GM18873 (cell line): ENCODE measurements around the gene CD9.
"Not testable (repeated sequence)": the region's sequence is repeated elsewhere in the genome, so short reads cannot be mapped to it uniquely, and the experiment has no call there.

Experiments used
- ATAC-seq: cut with Tn5 transposase; IDR thresholded peaks from one replicate; pipeline ENCODE4 v1.9.1; 2021; ENCODE audit warnings: mild to moderate bottlenecking, moderate library complexity, moderate number of reproducible peaks; ENCODE audit not compliant: unreplicated experiment, low FRiP score

Gene CD9

GRCh38 chr12:6198051-6198450, 2.1 kb upstream of the CD9 start:
- ATAC-seq = no peak

DNA sequence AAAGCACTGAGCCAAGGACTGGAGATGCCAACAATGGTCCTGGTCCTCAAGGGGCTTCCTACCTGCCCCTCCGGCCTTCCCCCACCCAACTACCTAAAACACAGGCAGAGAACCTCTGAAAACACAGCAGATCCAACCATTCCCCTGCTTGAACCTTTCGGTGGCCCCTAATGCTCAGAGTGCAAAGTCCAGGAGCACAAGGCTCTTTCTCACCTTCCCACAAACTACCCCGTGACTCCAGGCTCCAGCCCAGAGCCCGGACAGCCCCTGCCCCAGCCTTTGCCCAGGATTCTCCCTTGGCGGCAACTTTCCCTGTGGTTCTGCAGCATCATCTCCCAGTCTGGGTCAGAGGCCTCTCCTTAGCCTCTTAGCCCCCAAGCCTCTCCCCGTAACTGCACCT, 1.6 kb upstream of the CD9 start:
- no peak for ATAC-seq

DNA sequence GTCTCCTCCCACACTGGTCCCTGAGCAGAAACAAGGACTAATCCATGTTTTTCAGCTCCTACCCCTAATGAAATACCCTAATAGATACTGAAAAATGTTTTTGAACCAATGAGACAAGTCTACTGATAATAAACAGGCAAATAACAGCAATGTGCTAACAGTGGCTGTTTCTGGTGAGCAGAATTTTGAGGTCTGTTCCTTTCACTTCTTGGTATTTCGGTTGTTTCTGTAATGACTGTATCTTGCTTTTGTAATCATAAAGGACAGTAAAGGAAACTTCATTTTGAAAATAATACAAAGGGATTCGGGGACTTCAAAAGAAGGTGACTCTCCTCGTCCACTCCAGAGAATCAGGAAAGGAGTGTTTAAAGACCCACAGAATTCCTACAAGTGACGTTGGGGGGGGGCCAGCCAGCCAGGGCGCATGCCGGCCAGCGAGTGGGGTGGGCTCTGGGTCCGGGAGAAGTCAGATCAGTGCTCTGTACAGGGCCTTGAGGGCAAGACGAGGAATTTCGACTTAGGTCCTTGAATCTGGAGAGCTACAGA, 1.1 kb upstream of the CD9 start:
- ATAC-seq = no peak

DNA sequence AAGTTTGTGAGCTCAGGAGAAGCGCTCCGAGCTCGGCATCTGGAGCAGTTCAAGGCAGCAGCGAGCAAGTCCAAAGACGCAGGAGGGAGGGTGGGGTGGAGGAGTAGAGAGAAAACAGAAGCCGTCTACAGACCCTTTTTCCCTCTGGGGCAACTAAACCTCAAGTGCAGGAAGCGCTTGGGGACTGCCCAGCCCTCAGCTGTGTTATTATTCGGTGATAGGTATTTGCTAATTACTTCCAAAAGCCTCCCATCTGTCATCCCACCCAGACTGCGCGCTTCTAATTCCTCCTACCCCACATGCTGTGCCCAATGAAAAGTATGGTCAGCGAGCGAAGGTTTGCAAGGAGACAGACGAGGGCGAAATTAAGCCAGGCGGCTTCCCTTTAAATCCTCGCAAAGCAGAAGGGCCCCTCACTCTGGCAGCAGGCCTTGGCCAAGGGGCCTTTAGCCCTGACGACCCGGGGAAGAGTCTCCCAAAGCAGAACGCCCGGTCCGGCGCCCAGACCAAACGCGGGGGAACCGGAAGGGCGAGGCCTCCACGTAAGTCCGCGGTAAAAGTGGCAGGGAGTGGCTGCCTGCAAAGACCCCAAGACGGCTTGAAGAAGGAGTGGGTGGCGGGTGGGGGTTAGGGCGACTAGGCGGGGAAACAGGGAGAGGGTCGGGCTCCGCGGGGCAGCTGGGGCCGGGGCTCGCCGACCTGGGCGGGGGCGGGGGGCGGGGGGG, 507 bp upstream of the CD9 start:
- no peak for ATAC-seq

DNA sequence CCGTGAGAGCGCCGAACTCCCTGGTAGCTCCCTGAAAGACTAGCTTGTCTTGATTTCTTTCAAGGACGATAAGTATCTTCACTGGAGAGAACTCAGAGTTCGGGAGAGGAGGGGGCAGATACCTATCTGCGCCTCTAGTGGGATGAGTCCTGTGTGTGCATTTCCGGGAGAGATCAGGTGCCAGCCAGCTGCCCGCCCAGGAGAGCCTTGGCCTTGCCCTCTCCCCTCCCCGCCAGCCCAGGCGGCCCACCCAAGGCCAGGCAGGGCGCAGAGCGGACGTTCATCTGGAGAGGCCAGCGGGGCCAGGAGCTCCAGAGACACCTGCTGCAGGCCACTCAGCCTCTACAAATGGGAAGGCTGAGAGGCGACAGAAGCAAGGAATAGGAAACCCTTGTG, 1.0 kb downstream of the CD9 start:
- no peak for ATAC-seq

DNA sequence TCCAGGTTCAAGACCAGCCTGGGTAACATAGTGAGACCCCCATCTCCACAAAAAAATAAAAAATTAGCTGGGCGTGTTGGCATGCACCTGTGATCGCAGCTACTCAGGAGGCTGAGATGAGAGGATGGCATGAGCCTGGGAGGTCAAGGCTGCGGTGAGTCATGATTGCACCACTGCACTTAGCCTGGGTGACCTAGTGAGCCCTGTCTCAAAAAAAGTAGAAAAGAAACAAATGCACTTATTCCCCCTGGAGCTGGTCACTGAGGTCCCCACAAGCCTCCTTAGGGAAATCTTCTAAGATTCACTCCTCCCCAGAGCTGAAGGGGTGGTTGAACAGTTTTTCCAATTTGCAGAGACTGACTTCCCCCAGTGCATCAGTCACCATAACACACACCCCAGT, 1.6 kb downstream of the CD9 start:
- no peak for ATAC-seq

DNA sequence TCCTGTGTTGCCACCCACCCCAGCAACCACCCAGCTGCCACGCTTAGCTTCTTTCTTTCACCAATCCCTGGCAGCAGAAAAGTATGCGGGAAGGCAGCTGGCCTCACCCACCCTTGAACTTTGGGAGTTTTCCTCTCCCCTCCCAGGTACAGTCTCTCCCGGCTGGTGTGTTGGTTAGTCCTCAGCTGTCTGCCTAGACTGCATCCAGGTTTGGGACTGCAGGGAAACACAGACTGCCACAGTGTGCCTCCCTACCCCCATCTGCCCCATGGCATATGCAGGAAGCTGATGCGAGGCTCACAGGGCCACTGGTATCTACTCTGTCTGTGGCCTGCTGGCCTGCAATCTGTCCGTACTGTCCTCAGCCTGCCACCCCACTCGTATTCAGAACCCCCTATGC, 2.1 kb downstream of the CD9 start:
- ATAC-seq = no peak

GRCh38 chr12:6202846-6203245, 2.6 kb downstream of the CD9 start:
- ATAC-seq = no peak

- no peak for ATAC-seq
These were observed 3.4 kb downstream of the CD9 start for GRCh38 chr12:6203601-6204000.

GRCh38 chr12:6204533-6205143, 4.4 kb downstream of the CD9 start:
- no peak for ATAC-seq

- ATAC-seq = no peak
These were observed 4.9 kb downstream of the CD9 start for GRCh38 chr12:6205144-6205539.

- no peak for ATAC-seq
These were observed 5.6 kb downstream of the CD9 start for GRCh38 chr12:6205761-6206160.

DNA sequence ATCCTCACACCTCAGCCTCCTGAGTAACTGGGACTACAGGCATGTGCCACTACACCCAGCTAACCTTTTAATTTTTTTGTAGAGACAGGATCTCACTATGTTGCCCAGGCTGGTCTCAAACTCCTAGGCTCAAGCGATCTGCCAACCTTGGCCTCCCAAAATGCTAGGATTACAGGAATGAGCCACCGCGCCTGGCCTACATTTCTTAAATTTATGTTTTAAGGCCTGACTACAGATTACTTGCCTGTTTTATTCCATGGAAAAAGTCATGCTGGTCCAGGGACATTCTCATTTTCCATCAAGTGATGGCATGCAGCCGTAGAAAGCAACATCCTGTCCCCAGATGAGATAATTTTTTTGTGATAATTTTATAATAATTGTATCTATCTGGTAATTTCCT, 6.1 kb downstream of the CD9 start:
- no peak for ATAC-seq

DNA sequence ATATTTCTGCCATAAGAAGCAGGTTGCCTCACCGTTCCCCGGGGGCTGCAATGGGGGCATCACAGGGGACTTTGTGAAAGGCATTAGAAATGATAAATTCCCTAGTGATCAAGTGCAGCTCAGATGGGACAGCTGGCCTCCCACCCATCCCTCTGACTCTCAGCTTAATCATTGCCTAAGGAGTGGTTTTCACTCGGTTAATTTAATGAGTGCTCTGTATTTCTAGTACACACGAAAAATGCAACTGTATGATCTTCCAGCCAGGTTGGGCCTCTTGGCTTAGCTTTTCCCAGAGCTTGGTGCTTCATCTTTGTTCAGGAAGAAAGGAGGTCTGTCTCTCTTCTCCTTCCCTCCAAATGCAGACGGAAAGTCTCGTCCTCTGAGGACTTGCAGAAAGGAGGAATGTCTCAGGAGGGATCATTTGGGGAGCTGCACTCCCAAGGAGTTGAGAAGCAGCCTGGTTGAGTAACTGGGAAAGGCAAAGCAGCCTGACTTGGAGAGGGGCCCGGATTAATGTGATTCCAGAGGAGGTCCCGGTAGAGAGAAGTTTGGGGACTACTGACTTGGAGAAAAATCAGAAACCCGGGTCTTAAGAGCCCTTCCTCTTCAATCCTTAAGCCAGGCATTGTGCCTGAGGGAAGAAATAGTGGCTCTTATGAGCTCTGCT, 7.2 kb downstream of the CD9 start:
- ATAC-seq = no peak

- no peak for ATAC-seq
These were observed 7.9 kb downstream of the CD9 start for GRCh38 chr12:6208130-6208529.

GRCh38 chr12:6209428-6209827, 9.2 kb downstream of the CD9 start:
- not testable (repeated sequence) for ATAC-seq

GRCh38 chr12:6211421-6211869, 11.2 kb downstream of the CD9 start:
- no peak for ATAC-seq

- ATAC-seq = no peak
These were observed 11.9 kb downstream of the CD9 start for GRCh38 chr12:6212086-6212485.

GRCh38 chr12:6213969-6214368, 13.8 kb downstream of the CD9 start:
- ATAC-seq = no peak

DNA sequence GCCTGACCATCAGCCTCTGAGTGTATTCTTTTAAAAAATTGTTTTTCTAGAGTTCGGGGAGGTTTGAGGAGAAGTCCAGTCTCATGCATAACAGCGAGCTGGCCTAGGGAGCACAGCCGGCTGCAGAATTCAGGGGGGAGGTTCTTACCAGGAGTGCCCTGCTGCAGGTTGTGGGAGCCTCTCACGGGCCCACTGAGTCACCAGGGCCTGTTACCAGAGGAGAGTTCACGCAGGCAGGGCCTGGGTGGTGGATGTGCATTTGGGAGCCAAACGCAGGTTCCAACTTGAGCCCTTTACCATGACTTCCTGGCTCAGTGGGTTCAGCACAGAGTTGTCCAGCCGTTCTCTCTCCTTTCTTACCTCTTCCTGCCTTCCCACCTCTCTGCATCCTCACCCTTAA, 14.4 kb downstream of the CD9 start:
- ATAC-seq = no peak

DNA sequence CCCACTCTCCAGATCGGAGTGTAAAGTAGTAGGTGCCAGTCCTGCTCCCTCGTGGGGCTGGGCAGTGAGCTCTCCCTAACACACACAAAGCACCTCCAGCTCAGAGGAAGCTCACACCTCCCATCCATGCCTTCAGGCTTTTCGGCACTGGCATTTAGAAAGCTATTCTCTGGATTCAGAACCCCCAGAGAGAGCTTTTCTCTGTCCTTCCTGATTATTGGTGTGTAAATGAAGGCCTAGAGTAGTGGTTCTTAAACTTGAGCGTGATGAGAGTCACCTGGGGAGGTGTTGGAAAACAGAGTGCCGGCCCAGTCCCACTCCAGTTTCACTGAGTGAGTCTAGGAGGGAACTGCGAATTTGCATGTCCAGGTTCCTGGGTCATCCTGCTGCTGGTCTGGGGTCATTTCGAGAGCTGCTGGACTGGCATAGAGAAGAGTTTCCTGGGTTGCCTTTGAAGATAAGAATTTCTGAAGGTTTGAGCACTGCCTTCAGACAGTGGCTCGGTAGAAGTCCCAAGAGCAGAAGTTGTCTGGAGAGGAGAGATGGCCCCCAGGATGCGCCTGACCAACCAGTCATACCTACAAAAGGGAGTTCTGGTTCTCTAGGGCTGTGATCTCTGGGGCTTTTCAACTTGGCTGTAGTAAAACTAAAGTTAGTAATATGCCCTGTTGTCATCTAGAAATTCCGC, 15.1 kb downstream of the CD9 start:
- no peak for ATAC-seq
